GM19099 (cell line): ENCODE results near the gene NPTN.

Experiments
- POLR2A ChIP-seq: IDR thresholded peaks from 3 replicates; pipeline ENCODE4 v1.6.1; 2011; ENCODE audit warnings: low read depth; ENCODE audit not compliant: insufficient read length; ENCODE audit errors: extremely low read depth

The NPTN gene

GRCh38 chr15:73569361-73569760, 63.8 kb downstream of the NPTN start:
- no peak for TF ChIP-seq POLR2A

GRCh38 chr15:73568564-73569280, 64.5 kb downstream of the NPTN start:
- TF ChIP-seq POLR2A: no peak

- TF ChIP-seq POLR2A: no peak
Observed at GRCh38 chr15:73567020-73567419, 66.2 kb downstream of the NPTN start.

- TF ChIP-seq POLR2A: no peak
Observed at GRCh38 chr15:73564255-73564654, 68.9 kb downstream of the NPTN start.

- no peak for TF ChIP-seq POLR2A
Observed at GRCh38 chr15:73560501-73561117, 72.6 kb downstream of the NPTN start.

GRCh38 chr15:73558529-73558928, 74.7 kb downstream of the NPTN start:
- no peak for TF ChIP-seq POLR2A

GRCh38 chr15:73555080-73555479, 78.1 kb downstream of the NPTN start:
- no peak for TF ChIP-seq POLR2A

- TF ChIP-seq POLR2A: no peak
Observed at GRCh38 chr15:73550190-73550589, 83.0 kb downstream of the NPTN start.

GRCh38 chr15:73541479-73541878, 91.7 kb downstream of the NPTN start:
- TF ChIP-seq POLR2A: no peak

- no peak for TF ChIP-seq POLR2A
Observed at GRCh38 chr15:73540161-73540560, 93.0 kb downstream of the NPTN start.

- TF ChIP-seq POLR2A: no peak
Observed at GRCh38 chr15:73539212-73540128, 93.7 kb downstream of the NPTN start.

- no peak for TF ChIP-seq POLR2A
Observed at GRCh38 chr15:73538563-73539211, 94.5 kb downstream of the NPTN start.

GRCh38 chr15:73538123-73538522, 95.1 kb downstream of the NPTN start:
- TF ChIP-seq POLR2A: no peak

- no peak for TF ChIP-seq POLR2A
Observed at GRCh38 chr15:73530649-73531048, 102.5 kb downstream of the NPTN start.

GRCh38 chr15:73527598-73527997, 105.6 kb downstream of the NPTN start:
- TF ChIP-seq POLR2A: no peak
